Mesothelial cell of epicardium (in vitro differentiated cells): ENCODE data around the gene SYCE1L. TPM values are rescaled to one million over a fixed set of nuclear protein-coding genes. Genes with fewer than 3 reads are reported as not detected.

ENCODE experiments used
- DNase-seq, 2 experiments: peaks; one replicate each; pipeline ENCODE4 v3.0.0; 2021; ENCODE audit warnings: low spot score in 2 of 2; ENCODE audit not compliant: unreplicated experiment in 2 of 2
- H3K27ac Mint-ChIP-seq: 2 replicates; pipeline ENCODE4 v1.8.0; 2021; ENCODE audit warnings: mixed read lengths
- H3K27me3 Mint-ChIP-seq: 2 replicates; pipeline ENCODE4 v1.8.0; 2021; ENCODE audit warnings: low read depth, mixed read lengths
- H3K36me3 Mint-ChIP-seq: 2 replicates; pipeline ENCODE4 v1.8.0; 2021; ENCODE audit warnings: mixed read lengths
- H3K4me1 Mint-ChIP-seq: 2 replicates; pipeline ENCODE4 v1.8.0; 2021; ENCODE audit warnings: mixed read lengths
- H3K4me3 Mint-ChIP-seq: 2 replicates; pipeline ENCODE4 v1.8.0; 2021; ENCODE audit warnings: mild to moderate bottlenecking, moderate library complexity, mixed read lengths
- H3K9me3 Mint-ChIP-seq: 2 replicates; pipeline ENCODE4 v1.8.0; 2021; ENCODE audit warnings: mixed read lengths
- total RNA-seq: library from RNA; stranded (reverse); gene quantifications from 3 replicates; pipeline ENCODE4 v1.2.1, GENCODE V29; 2021
- TF ChIP-seq, protein P1 (sequence below): fragments of 200-600 bp; sonication (generic); IDR thresholded peaks from one replicate; pipeline ENCODE4 v1.5.0; 2021; ENCODE audit warnings: antibody characterized with exemption; ENCODE audit not compliant: unreplicated experiment

Gene SYCE1L
- total RNA-seq, 1 donor from 2014 or later: 21.3 TPM

DNA sequence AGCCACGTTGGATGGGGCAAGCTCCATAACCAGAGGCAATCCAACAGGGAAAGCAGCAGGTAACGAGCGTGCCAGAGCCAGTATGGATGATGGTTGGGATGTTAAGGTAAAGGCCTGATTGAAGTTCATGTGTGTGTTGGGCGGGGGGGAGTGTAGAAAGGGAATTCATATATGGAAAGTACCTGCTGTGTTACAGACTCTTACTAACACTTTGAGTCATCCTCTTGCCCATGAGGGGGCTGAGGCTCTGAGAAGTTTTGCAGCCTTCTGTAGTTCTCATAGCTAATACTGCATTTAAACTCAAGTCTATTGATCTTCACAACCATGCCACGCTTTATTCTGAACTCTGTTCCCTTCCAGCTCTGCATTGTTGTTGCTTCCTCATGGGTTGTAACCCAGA, 28.5 kb downstream of the SYCE1L start:
- Mint-ChIP-seq H3K27me3 (peaks cover 2% of the 10 kb centered on the region), H3K9me3 (no peaks in the 10 kb centered on the region), H3K4me1 (no peaks in the 10 kb centered on the region), H3K27ac (no peak overlapping the region), H3K36me3 (no peaks in the 10 kb centered on the region), H3K4me3 (no peak overlapping the region)
- DNase-seq: no peak
- TF ChIP-seq, protein P1, sequence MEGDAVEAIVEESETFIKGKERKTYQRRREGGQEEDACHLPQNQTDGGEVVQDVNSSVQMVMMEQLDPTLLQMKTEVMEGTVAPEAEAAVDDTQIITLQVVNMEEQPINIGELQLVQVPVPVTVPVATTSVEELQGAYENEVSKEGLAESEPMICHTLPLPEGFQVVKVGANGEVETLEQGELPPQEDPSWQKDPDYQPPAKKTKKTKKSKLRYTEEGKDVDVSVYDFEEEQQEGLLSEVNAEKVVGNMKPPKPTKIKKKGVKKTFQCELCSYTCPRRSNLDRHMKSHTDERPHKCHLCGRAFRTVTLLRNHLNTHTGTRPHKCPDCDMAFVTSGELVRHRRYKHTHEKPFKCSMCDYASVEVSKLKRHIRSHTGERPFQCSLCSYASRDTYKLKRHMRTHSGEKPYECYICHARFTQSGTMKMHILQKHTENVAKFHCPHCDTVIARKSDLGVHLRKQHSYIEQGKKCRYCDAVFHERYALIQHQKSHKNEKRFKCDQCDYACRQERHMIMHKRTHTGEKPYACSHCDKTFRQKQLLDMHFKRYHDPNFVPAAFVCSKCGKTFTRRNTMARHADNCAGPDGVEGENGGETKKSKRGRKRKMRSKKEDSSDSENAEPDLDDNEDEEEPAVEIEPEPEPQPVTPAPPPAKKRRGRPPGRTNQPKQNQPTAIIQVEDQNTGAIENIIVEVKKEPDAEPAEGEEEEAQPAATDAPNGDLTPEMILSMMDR: no peak

GRCh38 chr16:77231047-77231446, 31.8 kb downstream of the SYCE1L start:
- no peaks in the 10 kb centered on the region for H3K9me3 Mint-ChIP-seq

GRCh38 chr16:77233799-77234519, 34.8 kb downstream of the SYCE1L start:
- H3K36me3 Mint-ChIP-seq: no peaks in the 10 kb centered on the region
- no peak overlapping the region for H3K4me3 Mint-ChIP-seq
- no peaks in the 10 kb centered on the region for H3K9me3 Mint-ChIP-seq
- no peak overlapping the region for H3K27ac Mint-ChIP-seq
- H3K27me3 Mint-ChIP-seq: peaks cover 3% of the 10 kb centered on the region
- TF ChIP-seq, protein P1: no peak
- peaks cover 3% of the 10 kb centered on the region for H3K4me1 Mint-ChIP-seq
- DNase-seq: no peak

More at GRCh38 chr16:77231047-77231446, 31.8 kb downstream of the SYCE1L start:
- TF ChIP-seq, protein P1: no peak
- Mint-ChIP-seq H3K36me3 (no peaks in the 10 kb centered on the region), H3K4me3 (no peak overlapping the region), H3K27me3 (peaks cover 5% of the 10 kb centered on the region), H3K27ac (no peak overlapping the region), H3K4me1 (no peaks in the 10 kb centered on the region)
- no peak for DNase-seq

DNA sequence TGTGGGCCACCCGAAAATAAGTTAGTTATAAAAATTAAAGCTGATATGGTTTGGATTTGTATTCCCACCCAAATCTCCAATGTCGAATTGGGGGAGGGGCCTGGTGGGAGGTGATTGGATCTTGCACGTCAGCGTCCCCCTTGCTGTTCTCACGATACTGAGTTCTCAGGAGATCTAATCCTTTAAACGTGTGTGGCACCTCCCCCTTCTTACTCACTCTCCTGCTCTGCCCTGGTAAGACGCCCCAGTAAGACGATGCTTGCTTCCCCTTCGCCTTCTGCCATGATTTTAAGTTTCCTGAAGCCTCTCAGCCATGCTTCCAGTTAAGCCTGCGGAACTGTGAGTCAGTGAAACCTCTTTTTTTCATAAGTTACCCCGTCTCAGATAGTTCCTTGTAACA, 35.4 kb downstream of the SYCE1L start:
- Mint-ChIP-seq H3K4me1 (peaks cover 9% of the 10 kb centered on the region), H3K36me3 (no peaks in the 10 kb centered on the region), H3K4me3 (no peak overlapping the region), H3K9me3 (no peaks in the 10 kb centered on the region), H3K27ac (no peak overlapping the region), H3K27me3 (peaks cover 3% of the 10 kb centered on the region)
- DNase-seq: no peak
- TF ChIP-seq, protein P1: no peak

GRCh38 chr16:77236063-77236511, 36.9 kb downstream of the SYCE1L start:
- no peaks in the 10 kb centered on the region for H3K36me3 Mint-ChIP-seq
- H3K4me1 Mint-ChIP-seq: peaks cover 14% of the 10 kb centered on the region
- TF ChIP-seq, protein P1: peak; percentile 96
- H3K27me3 Mint-ChIP-seq: peaks cover 3% of the 10 kb centered on the region
- H3K9me3 Mint-ChIP-seq: no peaks in the 10 kb centered on the region
- no peak overlapping the region for H3K27ac Mint-ChIP-seq
- peak overlapping the region; percentile 58 for H3K4me3 Mint-ChIP-seq
- peak; percentile 81 to 95 for DNase-seq
